Measurements from ENCODE around the gene NACC2. TPM values are rescaled to one million over a fixed set of nuclear protein-coding genes. Genes with fewer than 3 reads are reported as not detected.

The NACC2 gene
- polyA plus RNA-seq, 1 of the 3 experiments (the other 2 are of a cell fraction) = 22.1 TPM

- Histone ChIP-seq H3K27ac (ENCODE audit: low read depth in 2 of 2, low read length in 1 of 2) (no peak overlapping the region), H2AFZ (ENCODE audit: low read depth) (no peak overlapping the region), H3K9me3 (no peaks in the 10 kb centered on the region), H3K9ac (no peak overlapping the region), H3F3A (replicated peaks; ENCODE audit: insufficient read depth) (peaks cover 4% of the 10 kb centered on the region), H3K27me3 (ENCODE audit: insufficient read depth) (no peaks in the 10 kb centered on the region), H3K4me3 (ENCODE audit: low read depth in 2 of 2, low read length in 1 of 2) (no peak overlapping the region), H3K4me1 (ENCODE audit: control insufficient read depth in 1 of 2, insufficient read depth in 2 of 2, low read depth in 1 of 2, low read length in 1 of 2) (peaks cover 4 to 19% of the 10 kb centered on the region in 2 experiments; a peak in 2 of 4 replicates), H3K36me3 (replicated peaks in 1 of 2; ENCODE audit: control insufficient read depth in 1 of 2, insufficient read depth in 2 of 2, low read length in 1 of 2) (no peaks in the 10 kb centered on the region), H3K9me2 (no peaks in the 10 kb centered on the region), H3K4me2 (no peak overlapping the region), H3K79me2 (ENCODE audit: insufficient read depth) (no peaks in the 10 kb centered on the region), H4K20me1 (ENCODE audit: insufficient read depth) (no peaks in the 10 kb centered on the region)
- 57% methylated on average over 8 of the region's 9 CpGs for WGBS (ENCODE audit: low lambda C conversion rate)
- DNase-seq = no peak
- CTCF ChIA-PET = interaction anchor here (1.3 to 11.3 kb wide), 4 partner anchors 9 to 152 kb away, joined by 4 to 174 read pairs (median 16); partner anchors contain the start of gene UBAC1
- POLR2A ChIA-PET = no interaction called here
- TF ChIP-seq PBX3 (IDR thresholded peaks at IDR 0.05) = no peak
- TF ChIP-seq FOSL2 (IDR thresholded peaks at IDR 0.05; ENCODE audit: borderline replicate concordance, low read depth) = no peak
- no peak for TF ChIP-seq SIN3A (IDR thresholded peaks at IDR 0.05; ENCODE audit: borderline replicate concordance, low read depth, low read length)
- TF ChIP-seq RXRA (IDR thresholded peaks at IDR 0.05; ENCODE audit: borderline replicate concordance, low read depth) = no peak
- TF ChIP-seq RCOR1 (IDR thresholded peaks at IDR 0.05; ENCODE audit: low read length) = no peak
- no peak for TF ChIP-seq MEF2A (IDR thresholded peaks at IDR 0.05; ENCODE audit: borderline replicate concordance, low read depth)
- no peak for TF ChIP-seq MAX (IDR thresholded peaks at IDR 0.05; ENCODE audit: low read depth)
- TF ChIP-seq ELF1 (IDR thresholded peaks at IDR 0.05) = no peak
- no peak for TF ChIP-seq NFIC (IDR thresholded peaks at IDR 0.05; ENCODE audit: borderline replicate concordance)
- no peak for TF ChIP-seq FOXM1 (IDR thresholded peaks at IDR 0.05; ENCODE audit: low read depth)
- TF ChIP-seq RAD21 (IDR thresholded peaks at IDR 0.05; ENCODE audit: low read length) = no peak
- TF ChIP-seq SMC3 (IDR thresholded peaks at IDR 0.05; ENCODE audit: low read depth, low read length) = no peak
- no peak for TF ChIP-seq POLR2AphosphoS5 (IDR thresholded peaks at IDR 0.05; ENCODE audit: low read depth, low read length)
- no peak for TF ChIP-seq EZH2phosphoT487 (IDR thresholded peaks at IDR 0.05; ENCODE audit: borderline replicate concordance, low read depth)
- no peak for TF ChIP-seq TCF12 (IDR thresholded peaks at IDR 0.05)
- TF ChIP-seq YY1 (IDR thresholded peaks at IDR 0.05; ENCODE audit: low read depth) = no peak
- TF ChIP-seq TEAD4 (IDR thresholded peaks at IDR 0.05; ENCODE audit: borderline replicate concordance, insufficient read depth) = no peak
- TF ChIP-seq FOXJ3 (CRISPR knock-in tag; IDR thresholded peaks at IDR 0.05) = no peak
- no peak for TF ChIP-seq RFX5 (IDR thresholded peaks at IDR 0.05; ENCODE audit: low read length)
Observed at GRCh38 chr9:135970128-135970815, 124.8 kb downstream of the NACC2 start.
